IPS-18c (cell line): ENCODE data around the gene ITSN1.

Experiments used
- H3K4me3 ChIP-seq: 2 replicates; pipeline ENCODE4 v1.7.0; 2013; ENCODE audit warnings: low read depth, mild to moderate bottlenecking, low read length, moderate library complexity; ENCODE audit not compliant: insufficient read depth
- H3K9me3 ChIP-seq: one replicate; pipeline ENCODE4 v1.6.1; 2013; ENCODE audit warnings: mild to moderate bottlenecking, low read length, moderate library complexity; ENCODE audit not compliant: control insufficient read depth, insufficient read depth

The ITSN1 gene

GRCh38 chr21:33647587-33647986 lies 5.3 kb downstream of the ITSN1 start:
- Histone ChIP-seq H3K9me3 (no peaks in the 10 kb centered on the region), H3K4me3 (no peak overlapping the region)

- Histone ChIP-seq H3K9me3 (no peaks in the 10 kb centered on the region), H3K4me3 (no peak overlapping the region)
These were observed 6.3 kb downstream of the ITSN1 start for GRCh38 chr21:33648555-33648954.

DNA sequence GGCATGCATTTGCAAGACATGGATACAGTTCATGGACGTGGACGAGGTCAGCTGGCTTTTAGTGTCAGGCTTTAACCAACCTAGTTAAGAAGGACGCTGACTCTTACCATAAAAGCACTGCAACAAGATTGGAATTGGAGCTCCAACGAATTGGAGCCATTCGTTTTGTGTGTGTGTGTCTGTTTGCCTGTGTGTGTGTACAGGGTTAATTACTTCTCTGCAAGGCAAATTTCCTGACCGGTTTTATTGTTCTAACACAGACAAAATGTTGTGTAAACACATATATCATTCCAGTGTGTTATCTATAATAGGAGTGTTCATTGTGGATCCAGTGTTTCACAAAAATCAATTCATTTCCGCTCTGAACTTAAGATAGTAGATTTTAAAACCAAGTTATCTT lies 7.9 kb downstream of the ITSN1 start:
- H3K9me3 ChIP-seq: no peaks in the 10 kb centered on the region
- H3K4me3 ChIP-seq: no peak overlapping the region

DNA sequence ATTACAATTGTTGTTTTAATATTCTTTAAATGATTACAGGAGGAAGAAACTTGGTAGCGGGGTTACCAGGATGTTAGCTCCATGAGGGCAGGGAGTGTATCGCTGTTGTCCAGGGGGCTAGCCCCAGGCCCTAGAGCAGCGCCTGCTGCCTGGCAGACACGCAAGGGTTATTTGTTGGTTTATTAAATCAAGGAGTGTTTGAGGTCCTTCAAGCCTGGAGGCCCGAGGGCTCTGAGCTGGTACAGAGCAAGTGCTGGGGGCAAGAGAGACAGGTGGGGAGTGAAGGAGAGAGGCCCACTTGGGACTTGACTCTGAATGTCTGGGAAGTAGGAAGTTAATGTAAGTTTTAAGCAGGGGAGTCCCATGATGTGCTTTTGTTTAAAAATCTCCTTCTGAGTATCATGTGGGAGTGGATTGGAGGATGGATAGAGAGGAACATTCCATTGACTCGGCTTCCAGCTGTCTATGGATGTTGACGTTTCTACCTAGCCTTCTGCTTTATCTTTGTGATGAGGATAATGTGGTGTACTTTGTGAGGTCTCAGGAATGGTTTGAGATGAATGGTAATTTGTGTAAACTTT lies 8.7 kb downstream of the ITSN1 start:
- no peak overlapping the region for H3K4me3 ChIP-seq
- no peaks in the 10 kb centered on the region for H3K9me3 ChIP-seq

GRCh38 chr21:33651965-33652680 lies 9.8 kb downstream of the ITSN1 start:
- Histone ChIP-seq H3K9me3 (no peaks in the 10 kb centered on the region), H3K4me3 (no peak overlapping the region)

DNA sequence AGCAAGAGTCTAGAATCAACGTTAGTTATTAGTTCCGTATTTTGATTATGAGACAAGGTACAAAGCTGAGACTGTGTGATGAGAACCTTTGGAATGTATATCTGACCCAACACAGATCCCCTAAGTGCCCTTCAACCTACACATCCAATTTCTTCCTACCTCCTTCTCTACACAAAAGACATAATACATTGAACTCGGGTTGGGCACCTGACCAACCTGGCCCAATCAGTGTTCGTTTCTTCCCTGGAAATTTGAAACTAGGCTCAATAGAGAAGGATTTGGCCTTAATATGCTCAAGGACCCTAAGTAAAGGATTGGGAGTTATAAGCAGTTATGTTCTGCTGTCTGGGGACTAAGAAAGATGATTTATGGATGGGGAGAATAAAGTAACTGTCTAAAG lies 12.1 kb downstream of the ITSN1 start:
- Histone ChIP-seq H3K4me3 (no peak overlapping the region), H3K9me3 (no peaks in the 10 kb centered on the region)

DNA sequence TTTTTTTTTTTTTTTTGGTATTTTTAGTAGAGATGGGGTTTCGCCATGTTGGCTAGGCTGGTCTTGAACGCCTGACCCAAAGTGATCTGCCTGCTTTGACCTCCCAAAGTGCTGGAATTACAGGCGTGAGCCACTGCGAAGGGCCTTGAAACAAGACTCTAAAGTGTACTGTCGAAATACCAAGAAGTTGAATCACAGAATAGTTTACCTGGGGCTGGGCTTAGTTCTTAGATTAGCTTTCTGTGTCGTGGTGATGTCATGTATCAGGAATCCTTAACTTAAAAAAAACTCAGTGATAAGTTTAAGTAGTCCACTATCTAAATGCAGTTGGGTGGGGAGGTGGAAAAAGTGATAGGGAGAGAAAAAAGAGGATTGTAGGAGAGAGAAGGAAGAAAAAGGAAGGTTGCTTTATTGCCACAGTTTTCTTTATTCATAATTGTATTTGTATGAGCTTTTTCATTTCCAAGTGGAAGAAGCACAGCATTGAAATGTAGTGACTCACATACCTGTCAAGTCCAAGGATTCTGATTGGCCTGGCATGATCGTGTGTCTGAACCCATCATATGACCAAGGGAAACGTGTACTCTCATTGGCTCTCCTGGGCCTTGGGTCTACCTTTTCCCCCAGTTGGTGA lies 13.4 kb downstream of the ITSN1 start:
- no peaks in the 10 kb centered on the region for H3K9me3 ChIP-seq

DNA sequence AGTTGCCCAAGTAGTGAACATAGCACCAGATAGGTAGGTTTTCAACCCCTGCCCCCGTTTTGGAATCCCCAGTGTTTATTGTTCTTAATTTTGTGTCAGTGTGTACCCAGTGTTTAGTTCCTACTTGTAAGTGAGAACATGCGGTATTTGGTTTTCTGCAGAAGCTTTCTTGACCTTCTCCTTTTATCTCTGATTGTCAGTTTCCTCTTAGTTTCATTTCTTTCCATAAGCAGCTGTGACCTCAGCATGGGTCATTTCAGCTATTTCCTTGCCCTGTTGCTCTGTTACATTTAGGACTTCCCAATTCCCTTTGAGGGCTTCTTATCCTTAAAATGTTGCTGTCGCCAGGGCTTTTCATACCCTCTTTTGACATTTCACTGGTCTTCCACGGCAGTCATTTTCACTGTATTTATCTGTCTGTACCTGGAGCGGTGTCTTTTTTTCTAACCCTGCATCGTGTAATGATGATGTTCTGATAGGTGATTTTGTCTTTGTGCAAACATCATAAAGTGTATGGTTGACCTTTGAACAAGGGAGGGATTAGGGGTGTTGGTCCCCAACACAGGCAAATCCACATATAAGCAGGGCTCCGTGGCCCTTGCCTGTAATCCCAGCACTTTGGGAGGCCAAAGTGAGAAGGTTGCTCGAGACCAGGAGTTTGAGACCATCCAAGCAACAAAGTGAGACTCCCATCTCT lies 15.0 kb downstream of the ITSN1 start:
- H3K4me3 ChIP-seq: no peak overlapping the region
- H3K9me3 ChIP-seq: no peaks in the 10 kb centered on the region

More for the DNA sequence above, 13.4 kb downstream of the ITSN1 start:
- no peak overlapping the region for H3K4me3 ChIP-seq

DNA sequence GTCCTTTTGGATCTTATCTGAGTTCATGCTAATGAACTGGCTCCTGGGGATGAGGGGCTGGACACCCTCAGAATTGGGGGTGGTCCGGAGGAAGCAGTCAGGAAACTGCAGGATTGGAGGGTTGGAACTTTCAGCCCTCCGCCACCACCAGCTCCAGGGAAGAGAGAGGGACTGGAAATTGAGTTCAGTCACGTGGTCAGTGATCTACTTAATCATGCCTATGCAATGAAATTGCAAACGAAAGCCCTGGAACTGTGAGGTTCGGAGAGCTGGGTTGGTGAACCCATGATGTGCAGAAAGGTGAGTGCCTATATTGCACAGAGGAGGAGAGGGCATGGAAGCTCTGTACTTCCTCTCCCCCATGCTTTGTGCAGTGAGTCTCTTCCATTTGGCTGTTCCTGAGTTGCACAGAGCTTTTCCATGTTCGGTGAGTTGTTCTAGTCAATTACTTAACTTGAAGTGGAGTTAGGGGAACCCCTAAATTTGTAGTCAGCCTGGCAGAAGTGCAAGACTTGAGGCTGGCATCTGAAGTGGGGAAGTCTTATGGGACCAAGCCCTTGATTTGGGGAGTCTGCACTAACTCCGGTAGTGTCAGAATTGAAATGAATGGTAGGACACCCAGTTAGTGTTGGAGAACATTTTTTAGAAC lies 16.7 kb downstream of the ITSN1 start:
- no peaks in the 10 kb centered on the region for H3K9me3 ChIP-seq
- no peak overlapping the region for H3K4me3 ChIP-seq

DNA sequence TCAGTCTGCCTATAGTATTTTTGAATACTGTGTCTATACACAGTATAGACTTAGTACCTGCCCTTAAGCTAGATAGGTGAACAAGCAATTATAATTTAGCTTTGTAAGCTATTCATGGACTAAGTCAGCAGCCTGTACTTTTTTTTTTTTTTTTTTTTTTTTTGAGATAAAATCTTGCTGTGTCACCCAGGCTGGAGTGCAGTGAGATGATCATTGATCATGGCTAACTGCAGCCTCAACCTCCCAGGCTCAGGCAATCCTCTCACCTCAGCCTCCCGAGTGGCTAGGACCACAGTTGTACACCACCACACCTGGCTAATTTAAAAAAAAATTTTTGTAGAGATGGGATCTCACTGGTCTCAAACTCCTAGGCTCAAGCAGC lies 17.3 kb downstream of the ITSN1 start:
- H3K9me3 ChIP-seq: no peaks in the 10 kb centered on the region
- H3K4me3 ChIP-seq: no peak overlapping the region

GRCh38 chr21:33660406-33660805 lies 18.1 kb downstream of the ITSN1 start:
- no peak overlapping the region for H3K4me3 ChIP-seq
- H3K9me3 ChIP-seq: no peaks in the 10 kb centered on the region

DNA sequence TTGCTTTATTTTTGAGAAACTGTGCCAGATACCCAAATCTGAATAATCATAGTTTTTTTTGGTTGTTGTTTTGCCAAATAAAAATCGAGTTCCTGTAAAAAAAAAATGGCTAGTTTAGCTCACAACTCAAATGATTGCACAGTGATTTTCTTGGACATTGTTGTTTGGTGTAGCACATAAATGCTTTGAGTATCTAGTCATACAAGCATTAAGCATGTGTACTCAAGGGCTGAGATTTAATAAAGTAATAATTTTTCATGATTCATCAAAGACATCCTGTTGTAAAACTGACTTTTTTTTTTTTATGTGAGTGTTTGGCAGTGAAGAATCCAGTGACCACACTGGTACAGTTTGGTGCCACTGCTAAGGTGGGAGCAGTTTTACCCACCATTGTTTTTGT lies 18.8 kb downstream of the ITSN1 start:
- Histone ChIP-seq H3K9me3 (no peaks in the 10 kb centered on the region), H3K4me3 (no peak overlapping the region)

DNA sequence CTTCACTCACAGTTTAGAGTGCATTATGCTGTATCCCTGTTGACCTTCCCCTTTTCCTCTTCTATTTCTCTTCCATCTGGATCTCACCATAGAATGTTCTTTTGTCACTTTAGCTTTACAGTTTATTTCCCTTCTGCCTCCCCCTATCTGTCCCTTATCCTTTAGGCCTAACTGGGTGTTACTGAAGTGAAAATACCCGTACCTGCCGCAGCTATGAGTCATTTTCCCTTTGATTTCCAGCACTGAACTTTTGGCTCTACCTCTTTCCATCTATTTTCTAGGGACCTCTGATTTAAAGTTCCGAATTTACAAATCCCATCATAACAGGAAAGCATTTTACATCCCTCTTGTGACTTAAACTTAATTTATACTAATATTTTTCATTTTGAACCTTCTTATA lies 19.7 kb downstream of the ITSN1 start:
- Histone ChIP-seq H3K9me3 (no peaks in the 10 kb centered on the region), H3K4me3 (no peak overlapping the region)

DNA sequence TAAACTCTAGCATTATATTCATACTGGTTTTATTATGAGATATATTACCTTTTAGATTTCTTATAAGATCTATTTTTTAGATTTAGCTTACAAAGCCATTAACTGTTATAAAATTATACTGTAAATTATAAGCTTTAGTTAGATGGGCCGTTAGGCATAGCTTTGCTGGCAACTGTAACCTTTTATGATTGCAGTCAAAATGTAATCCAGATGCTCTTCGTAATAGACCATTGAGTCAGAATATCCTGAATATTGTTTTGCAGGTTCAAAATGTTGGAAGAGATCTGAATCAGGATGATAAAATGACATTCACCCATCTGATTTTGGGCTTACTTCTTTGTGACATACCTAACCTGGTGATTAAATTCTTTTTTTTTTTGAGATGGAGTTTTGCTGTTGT lies 20.9 kb downstream of the ITSN1 start:
- H3K9me3 ChIP-seq: no peaks in the 10 kb centered on the region
- H3K4me3 ChIP-seq: no peak overlapping the region

DNA sequence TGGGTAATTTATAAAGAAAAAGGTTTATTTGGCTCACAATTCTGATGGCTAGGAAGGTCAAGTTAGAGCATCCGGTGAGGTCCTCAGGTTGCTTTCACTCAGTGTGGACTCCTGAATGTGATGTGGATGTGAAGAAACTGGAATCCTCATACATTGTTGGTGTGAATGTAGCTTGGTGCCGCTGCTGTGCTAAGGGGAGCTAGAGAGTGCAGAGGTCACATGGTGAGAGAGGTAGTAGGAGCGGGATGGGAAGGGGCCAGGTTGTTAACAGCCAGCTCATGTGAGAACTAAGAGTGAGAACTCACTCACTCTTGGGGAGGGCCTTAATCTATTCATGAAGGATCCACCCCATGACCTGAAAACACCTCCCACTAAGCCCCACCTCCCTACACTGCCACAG lies 21.8 kb downstream of the ITSN1 start:
- Histone ChIP-seq H3K4me3 (no peak overlapping the region), H3K9me3 (no peaks in the 10 kb centered on the region)

GRCh38 chr21:33666153-33666552 lies 23.9 kb downstream of the ITSN1 start:
- Histone ChIP-seq H3K4me3 (no peak overlapping the region), H3K9me3 (no peaks in the 10 kb centered on the region)

DNA sequence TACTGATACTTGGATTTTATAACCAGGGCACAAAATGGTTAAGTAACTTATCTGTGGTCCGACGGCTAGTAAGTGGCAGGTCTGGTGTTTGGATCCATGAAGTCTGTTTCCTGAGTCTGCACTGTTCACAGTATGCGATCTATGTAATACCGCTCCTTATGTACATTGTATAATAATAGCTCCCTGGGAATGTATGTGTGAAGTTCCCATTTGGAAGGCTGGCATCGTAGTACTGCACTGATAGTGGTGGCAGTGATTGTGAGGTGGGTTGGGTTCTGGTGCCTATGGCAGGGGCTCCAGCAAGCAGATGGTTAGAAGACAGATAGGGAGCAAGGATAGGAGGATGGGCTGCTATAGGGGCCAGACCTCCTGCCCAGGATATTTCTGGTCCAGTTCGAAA lies 25.3 kb downstream of the ITSN1 start:
- H3K4me3 ChIP-seq: no peak overlapping the region

GRCh38 chr21:33668180-33668579 lies 25.9 kb downstream of the ITSN1 start:
- no peaks in the 10 kb centered on the region for H3K9me3 ChIP-seq

More for the DNA sequence above, 25.3 kb downstream of the ITSN1 start:
- H3K9me3 ChIP-seq: no peaks in the 10 kb centered on the region

More at GRCh38 chr21:33668180-33668579, 25.9 kb downstream of the ITSN1 start:
- no peak overlapping the region for H3K4me3 ChIP-seq
